Peyer's patch (tissue), 4 donors: ENCODE results near the gene PRMT5. TPM values are rescaled to one million over a fixed set of nuclear protein-coding genes. Genes with fewer than 3 reads are reported as not detected.

Source experiments
- DNase-seq, 3 donors: peaks; one replicate each; pipeline ENCODE4 v3.0.0-alpha.2; 2017 to 2019
- H3K27ac ChIP-seq, 4 donors: fragments of 200-600 bp; sonication (generic); one replicate each; pipeline ENCODE4 v1.5.1; 2016 to 2019
- H3K27me3 ChIP-seq, 2 donors: fragments of 200-600 bp; sonication (generic); one replicate each; pipeline ENCODE4 v1.5.1; 2019
- H3K36me3 ChIP-seq, 3 donors: fragments of 200-600 bp; sonication (generic); one replicate each; pipeline ENCODE4 v1.5.1; 2016 to 2019
- H3K4me1 ChIP-seq, 4 donors: fragments of 200-600 bp; sonication (generic); one replicate each; pipeline ENCODE4 v1.5.1; 2016 to 2019
- H3K4me3 ChIP-seq, 4 donors: fragments of 200-600 bp; sonication (generic); 1 replicate in 3 of 4; 2 replicates in 1 of 4; pipeline ENCODE4 v1.5.1; 2016 to 2019; ENCODE audit warnings: mild to moderate bottlenecking in 1 of 4
- H3K9me3 ChIP-seq, 4 donors: fragments of 200-600 bp; sonication (generic); one replicate each; pipeline ENCODE4 v1.5.1; 2016 to 2019; ENCODE audit warnings: mild to moderate bottlenecking in 1 of 4
- POLR2A ChIP-seq, 2 donors: fragments of 450-650 bp; IDR thresholded peaks; one replicate each; pipeline ENCODE4 v1.5.1; 2017; ENCODE audit warnings: antibody characterized with exemption in 2 of 2, mild to moderate bottlenecking in 2 of 2, moderate library complexity in 2 of 2
- total RNA-seq, 4 donors: library from RNA; depleted of rRNA; stranded (reverse); fragments of >200 nt; gene quantifications; one replicate each; pipeline ENCODE4 v1.1.0, GENCODE V29; 2016
- TF ChIP-seq, protein P1 (sequence below), 6 experiments: fragments of 450-650 bp in 4 of 6; fragments of 200-600 bp in 2 of 6; sonication (generic) in 1 of 6; IDR thresholded peaks; one replicate each; pipeline ENCODE4 v1.5.1; 2017 to 2019; ENCODE audit warnings: antibody characterized with exemption in 6 of 6, mild to moderate bottlenecking in 3 of 6, moderate library complexity in 1 of 6

The PRMT5 gene
- total RNA-seq, 4 donors from 2014 or later: 20.5 to 41.3 (median 26.6) TPM

DNA sequence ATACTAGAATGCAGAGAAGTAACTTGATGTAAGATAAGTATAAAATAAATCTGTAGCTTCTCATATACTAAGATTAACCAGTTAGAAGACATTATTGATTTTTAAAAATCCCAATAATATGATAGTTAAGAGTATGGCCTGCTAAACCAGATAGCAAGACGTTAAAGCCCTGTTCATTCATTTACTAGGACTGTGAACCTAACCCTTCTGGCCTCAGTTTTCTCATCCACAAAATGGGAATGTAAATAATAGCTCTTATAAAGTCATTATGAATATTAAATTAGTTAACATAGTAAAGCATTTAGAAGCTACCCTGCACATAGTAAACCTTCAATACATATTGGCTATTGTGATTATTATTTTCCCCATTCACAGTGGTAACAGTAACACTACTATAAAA lies 6.0 kb upstream of the PRMT5 start:
- TF ChIP-seq POLR2A (IDR thresholded peaks at IDR 0.05): no peak
- TF ChIP-seq, protein P1, sequence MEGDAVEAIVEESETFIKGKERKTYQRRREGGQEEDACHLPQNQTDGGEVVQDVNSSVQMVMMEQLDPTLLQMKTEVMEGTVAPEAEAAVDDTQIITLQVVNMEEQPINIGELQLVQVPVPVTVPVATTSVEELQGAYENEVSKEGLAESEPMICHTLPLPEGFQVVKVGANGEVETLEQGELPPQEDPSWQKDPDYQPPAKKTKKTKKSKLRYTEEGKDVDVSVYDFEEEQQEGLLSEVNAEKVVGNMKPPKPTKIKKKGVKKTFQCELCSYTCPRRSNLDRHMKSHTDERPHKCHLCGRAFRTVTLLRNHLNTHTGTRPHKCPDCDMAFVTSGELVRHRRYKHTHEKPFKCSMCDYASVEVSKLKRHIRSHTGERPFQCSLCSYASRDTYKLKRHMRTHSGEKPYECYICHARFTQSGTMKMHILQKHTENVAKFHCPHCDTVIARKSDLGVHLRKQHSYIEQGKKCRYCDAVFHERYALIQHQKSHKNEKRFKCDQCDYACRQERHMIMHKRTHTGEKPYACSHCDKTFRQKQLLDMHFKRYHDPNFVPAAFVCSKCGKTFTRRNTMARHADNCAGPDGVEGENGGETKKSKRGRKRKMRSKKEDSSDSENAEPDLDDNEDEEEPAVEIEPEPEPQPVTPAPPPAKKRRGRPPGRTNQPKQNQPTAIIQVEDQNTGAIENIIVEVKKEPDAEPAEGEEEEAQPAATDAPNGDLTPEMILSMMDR (IDR thresholded peaks at IDR 0.05): no peak
- Histone ChIP-seq H3K4me1 (no peaks in the 10 kb centered on the region), H3K27me3 (no peaks in the 10 kb centered on the region), H3K36me3 (no peaks in the 10 kb centered on the region), H3K27ac (no peak overlapping the region), H3K4me3 (no peak overlapping the region), H3K9me3 (no peaks in the 10 kb centered on the region)
- DNase-seq: no peak

DNA sequence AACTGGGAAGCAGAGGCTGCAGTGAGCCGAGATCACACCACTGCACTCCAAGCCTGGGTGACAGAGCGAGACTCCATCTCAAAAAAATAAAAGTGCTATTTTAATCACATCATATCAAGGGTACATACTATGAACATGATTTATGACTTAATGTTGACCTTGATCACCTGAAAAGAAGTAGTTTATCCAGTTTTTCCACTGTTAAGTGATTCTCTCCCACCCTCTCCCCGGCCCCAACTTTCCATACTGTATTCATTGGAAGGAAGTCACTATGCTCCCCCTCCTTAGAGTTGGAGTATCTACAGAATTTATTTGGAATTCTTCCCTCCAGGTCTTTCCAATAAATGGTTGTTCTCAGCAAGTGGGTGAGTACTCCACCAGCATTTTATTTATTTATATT lies 3.0 kb upstream of the PRMT5 start:
- Histone ChIP-seq H3K4me3 (no peak overlapping the region), H3K9me3 (no peaks in the 10 kb centered on the region), H3K27ac (no peak overlapping the region), H3K27me3 (no peaks in the 10 kb centered on the region), H3K4me1 (peaks cover 0 to 11% (median 5%) of the 10 kb centered on the region in 4 donors), H3K36me3 (no peaks in the 10 kb centered on the region)
- DNase-seq: no peak
- TF ChIP-seq, protein P1 (IDR thresholded peaks at IDR 0.05): no peak
- TF ChIP-seq POLR2A (IDR thresholded peaks at IDR 0.05): no peak

DNA sequence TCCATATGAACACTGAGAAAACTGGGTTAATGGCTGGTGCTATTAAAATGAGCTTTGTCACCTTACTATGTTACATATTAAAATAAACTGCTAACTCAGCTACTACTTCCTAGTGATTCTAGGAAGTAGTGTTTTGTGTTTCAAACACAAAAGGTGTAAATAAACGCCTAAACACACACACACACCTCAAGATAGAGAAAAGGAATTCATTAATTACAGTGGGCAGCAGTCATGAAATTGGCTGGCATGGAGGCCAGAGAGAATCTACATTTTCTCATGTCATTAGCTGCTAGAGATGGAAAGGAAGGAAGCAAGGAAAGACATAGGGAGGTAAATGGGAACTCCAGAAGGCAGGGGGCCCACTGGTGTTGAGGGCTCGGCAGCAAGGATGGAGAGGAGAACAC lies 787 bp upstream of the PRMT5 start:
- Histone ChIP-seq H3K36me3 (peaks cover 0 to 18% (median 0%) of the 10 kb centered on the region in 3 donors), H3K27ac (peak overlapping the region; percentile 79 to 88 (median 86)), H3K4me3 (peak overlapping the region; percentile 65 to 92 (median 80)), H3K27me3 (no peaks in the 10 kb centered on the region), H3K9me3 (no peaks in the 10 kb centered on the region), H3K4me1 (peaks cover 0 to 18% (median 5%) of the 10 kb centered on the region in 4 donors)
- no peak for DNase-seq
- TF ChIP-seq, protein P1 (IDR thresholded peaks at IDR 0.05): no peak
- no peak for TF ChIP-seq POLR2A (IDR thresholded peaks at IDR 0.05)

DNA sequence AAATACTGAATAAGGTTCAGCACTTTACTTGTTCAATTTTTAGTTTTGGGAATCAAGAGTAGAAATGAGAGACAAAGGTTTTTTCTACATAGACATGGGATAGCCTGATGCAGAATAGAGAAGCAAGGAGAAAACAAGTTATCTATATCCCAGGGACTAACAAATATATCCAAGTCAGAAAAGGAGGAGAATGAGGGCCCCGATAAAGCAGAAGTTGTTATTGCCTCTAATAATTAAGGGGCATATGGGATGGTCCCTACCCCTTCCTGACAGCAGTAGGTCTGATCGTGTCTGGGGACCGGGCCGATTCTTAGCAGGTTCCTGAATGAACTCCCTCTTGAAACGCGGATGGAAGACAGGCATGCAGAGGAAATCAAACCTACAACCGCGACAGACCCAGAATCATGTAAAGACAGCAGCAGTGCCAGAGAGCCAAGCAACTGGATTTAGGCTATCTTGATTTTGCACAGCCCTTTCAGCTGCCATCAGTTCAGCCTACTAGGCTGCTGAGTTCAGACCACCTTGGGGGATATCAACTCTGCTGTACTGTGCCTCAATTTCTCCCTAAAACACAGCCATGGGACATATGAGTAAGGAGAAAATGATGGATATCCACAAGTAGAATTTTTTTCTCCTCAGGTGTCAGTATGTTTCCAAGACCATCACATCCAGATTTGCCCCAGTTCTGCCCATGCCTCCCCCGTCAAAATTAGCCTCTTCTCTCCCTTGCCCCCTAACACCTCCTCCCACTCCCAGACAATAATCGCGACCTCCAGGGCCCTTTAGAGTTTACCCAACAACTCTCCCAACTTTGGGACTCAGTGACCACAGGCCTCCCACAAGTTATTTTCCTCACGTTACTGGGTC lies 706 bp downstream of the PRMT5 start:
- no peak for TF ChIP-seq POLR2A (IDR thresholded peaks at IDR 0.05)
- TF ChIP-seq, protein P1 (IDR thresholded peaks at IDR 0.05): no peak
- DNase-seq: no peak
- H3K4me3 ChIP-seq: peak overlapping the region; percentile 65 to 92 (median 80)
- H3K27ac ChIP-seq: peak overlapping the region; percentile 77 to 88 (median 84)
- no peaks in the 10 kb centered on the region for H3K27me3 ChIP-seq
- peaks cover 0 to 18% (median 5%) of the 10 kb centered on the region in 4 donors for H3K4me1 ChIP-seq
- peaks cover 0 to 33% (median 0%) of the 10 kb centered on the region in 3 donors for H3K36me3 ChIP-seq
- H3K9me3 ChIP-seq: no peaks in the 10 kb centered on the region

DNA sequence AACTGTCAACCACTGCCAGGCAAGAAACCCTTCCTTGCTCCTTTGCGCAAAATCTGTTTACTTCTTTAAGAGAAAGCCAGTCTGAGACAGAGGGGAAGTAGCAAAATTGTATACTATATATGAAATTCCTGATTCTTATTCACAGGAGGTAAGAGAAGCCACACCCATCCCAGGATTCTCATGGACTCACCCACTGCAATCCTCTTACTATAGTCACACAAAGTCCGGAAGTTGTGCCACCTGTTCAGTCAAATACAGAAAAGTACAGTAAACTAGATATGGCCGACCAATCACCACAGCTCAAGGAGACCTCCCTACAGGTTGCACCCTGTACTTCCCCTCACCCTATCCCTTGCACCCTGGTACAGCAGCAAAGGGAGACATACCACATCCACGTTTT lies 2.9 kb downstream of the PRMT5 start:
- H3K4me3 ChIP-seq: no peak overlapping the region
- no peak overlapping the region for H3K27ac ChIP-seq
- TF ChIP-seq, protein P1 (IDR thresholded peaks at IDR 0.05): no peak
- TF ChIP-seq POLR2A (IDR thresholded peaks at IDR 0.05): no peak
- peaks cover 0 to 18% (median 5%) of the 10 kb centered on the region in 4 donors for H3K4me1 ChIP-seq
- H3K27me3 ChIP-seq: no peaks in the 10 kb centered on the region
- peaks cover 0 to 45% (median 0%) of the 10 kb centered on the region in 3 donors for H3K36me3 ChIP-seq
- H3K9me3 ChIP-seq: no peaks in the 10 kb centered on the region
- no peak for DNase-seq
